NK-92 treated with Interleukin-12 subunit alpha and Interleukin-12 subunit beta, amount 100 ng/mL, for 24 hours (cell line): ENCODE measurements around the gene NIT2.
"Not testable (repeated sequence)": the region's sequence is repeated elsewhere in the genome, so short reads cannot be mapped to it uniquely, and the experiment has no call there.

Experiments used
- DNase-seq: peaks from one replicate; lab custom pipeline; 2025; lab: John Stamatoyannopoulos, UW

Gene NIT2

GRCh38 chr3:100338911-100339310 is 4.4 kb downstream of the NIT2 start:
- no peak for DNase-seq

- DNase-seq = no peak
These were observed 5.2 kb downstream of the NIT2 start for GRCh38 chr3:100339786-100340185.

- no peak for DNase-seq
These were observed 6.0 kb downstream of the NIT2 start for GRCh38 chr3:100340527-100340926.

GRCh38 chr3:100348727-100349126 is 14.2 kb downstream of the NIT2 start:
- DNase-seq = no peak

GRCh38 chr3:100351770-100352169 is 17.2 kb downstream of the NIT2 start:
- DNase-seq = not testable (repeated sequence)

GRCh38 chr3:100352296-100353231 is 18.0 kb downstream of the NIT2 start:
- no peak for DNase-seq

- DNase-seq = no peak
These were observed 20.3 kb downstream of the NIT2 start for GRCh38 chr3:100354850-100355249.

GRCh38 chr3:100358413-100358812 is 23.9 kb downstream of the NIT2 start:
- no peak for DNase-seq

GRCh38 chr3:100359035-100359434 is 24.5 kb downstream of the NIT2 start:
- no peak for DNase-seq

- DNase-seq = no peak
These were observed 26.4 kb downstream of the NIT2 start for GRCh38 chr3:100360757-100361496.

- no peak for DNase-seq
These were observed 27.3 kb downstream of the NIT2 start for GRCh38 chr3:100361897-100362296.

GRCh38 chr3:100364421-100364820 is 29.9 kb downstream of the NIT2 start:
- no peak for DNase-seq

GRCh38 chr3:100366424-100366823 is 31.9 kb downstream of the NIT2 start:
- no peak for DNase-seq

GRCh38 chr3:100368441-100368840 is 33.9 kb downstream of the NIT2 start:
- no peak for DNase-seq

- DNase-seq = no peak
These were observed 36.2 kb downstream of the NIT2 start for GRCh38 chr3:100370756-100371155.

GRCh38 chr3:100374521-100374920 is 40.0 kb downstream of the NIT2 start:
- DNase-seq = no peak

GRCh38 chr3:100376301-100376700 is 41.7 kb downstream of the NIT2 start:
- DNase-seq = no peak

GRCh38 chr3:100384733-100385525 is 50.4 kb downstream of the NIT2 start:
- no peak for DNase-seq

- no peak for DNase-seq
These were observed 52.0 kb downstream of the NIT2 start for GRCh38 chr3:100386437-100387074.

GRCh38 chr3:100389025-100389424 is 54.5 kb downstream of the NIT2 start:
- DNase-seq = no peak

- no peak for DNase-seq
These were observed 61.3 kb downstream of the NIT2 start for GRCh38 chr3:100395679-100396431.
